ENCODE measurements around the gene TGFBR3. TPM values are rescaled to one million over a fixed set of nuclear protein-coding genes. Genes with fewer than 3 reads are reported as not detected.

Gene TGFBR3
- total RNA-seq, 4 donors from 2014 or later: 116 to 306 (median 171) TPM

GRCh38 chr1:91790392-91790791 is 95.6 kb downstream of the TGFBR3 start:
- Histone ChIP-seq H3K27me3 (no peaks in the 10 kb centered on the region), H3K36me3 (peaks cover 0 to 5% (median 0%) of the 10 kb centered on the region in 3 donors), H3K27ac (peak overlapping the region in 2 of 4 donors; percentile 49 to 70), H3K4me1 (peaks cover 0 to 75% (median 30%) of the 10 kb centered on the region in 4 donors), H3K4me3 (no peak overlapping the region), H3K9me3 (no peaks in the 10 kb centered on the region)
- DNase-seq (ENCODE audit: low spot score in 2 of 2): no peak
- TF ChIP-seq CTCF (IDR thresholded peaks at IDR 0.05): no peak
- no peak for TF ChIP-seq EP300 (IDR thresholded peaks at IDR 0.05)
- TF ChIP-seq POLR2A (IDR thresholded peaks at IDR 0.05): no peak
- WGBS, 2 donors: 75 to 80% methylated on average over 1 of the region's 1 CpG

- no peak for TF ChIP-seq EP300 (IDR thresholded peaks at IDR 0.05)
- TF ChIP-seq POLR2A (IDR thresholded peaks at IDR 0.05): no peak
- TF ChIP-seq CTCF (IDR thresholded peaks at IDR 0.05): no peak
- no peak overlapping the region for H3K4me3 ChIP-seq
- H3K9me3 ChIP-seq: no peaks in the 10 kb centered on the region
- peak overlapping the region in 2 of 4 donors; percentile 13 to 50 for H3K27ac ChIP-seq
- no peaks in the 10 kb centered on the region for H3K27me3 ChIP-seq
- DNase-seq (ENCODE audit: low spot score in 2 of 2): no peak
- peaks cover 0 to 5% (median 0%) of the 10 kb centered on the region in 3 donors for H3K36me3 ChIP-seq
- H3K4me1 ChIP-seq: peaks cover 0 to 75% (median 31%) of the 10 kb centered on the region in 4 donors
- 68 to 77% methylated on average over 12 of the region's 12 CpGs for WGBS, 2 donors
Measured at GRCh38 chr1:91789273-91789997, 96.5 kb downstream of the TGFBR3 start.

GRCh38 chr1:91787919-91788318 is 98.0 kb downstream of the TGFBR3 start:
- peaks cover 0 to 83% (median 34%) of the 10 kb centered on the region in 4 donors for H3K4me1 ChIP-seq
- TF ChIP-seq EP300 (IDR thresholded peaks at IDR 0.05) (no peak), POLR2A (IDR thresholded peaks at IDR 0.05) (no peak), CTCF (IDR thresholded peaks at IDR 0.05) (no peak)
- no peak for DNase-seq (ENCODE audit: low spot score in 2 of 2)

GRCh38 chr1:91784616-91785015 is 101.3 kb downstream of the TGFBR3 start:
- no peak for DNase-seq (ENCODE audit: low spot score in 2 of 2)
- H3K4me1 ChIP-seq: peaks cover 6 to 82% (median 32%) of the 10 kb centered on the region in 4 donors
- H3K4me3 ChIP-seq: no peak overlapping the region
- 89 to 93% methylated on average over 4 of the region's 4 CpGs for WGBS, 2 donors
- no peaks in the 10 kb centered on the region for H3K9me3 ChIP-seq
- peaks cover 0 to 5% (median 0%) of the 10 kb centered on the region in 3 donors for H3K36me3 ChIP-seq
- peak overlapping the region in 1 of 4 donors; percentile 79 for H3K27ac ChIP-seq
- TF ChIP-seq EP300 (IDR thresholded peaks at IDR 0.05) (no peak), POLR2A (IDR thresholded peaks at IDR 0.05) (no peak), CTCF (IDR thresholded peaks at IDR 0.05) (no peak)
- H3K27me3 ChIP-seq: no peaks in the 10 kb centered on the region

More at GRCh38 chr1:91787919-91788318, 98.0 kb downstream of the TGFBR3 start:
- no peaks in the 10 kb centered on the region for H3K27me3 ChIP-seq
- H3K4me3 ChIP-seq: no peak overlapping the region
- H3K9me3 ChIP-seq: no peaks in the 10 kb centered on the region
- peaks cover 0 to 5% (median 0%) of the 10 kb centered on the region in 3 donors for H3K36me3 ChIP-seq
- peak overlapping the region in 2 of 4 donors; percentile 26 to 50 for H3K27ac ChIP-seq
- 71 to 76% methylated on average over 3 of the region's 3 CpGs for WGBS, 2 donors

- WGBS, 2 donors: 74 to 86% methylated on average over 3 of the region's 3 CpGs
- Histone ChIP-seq H3K9me3 (no peaks in the 10 kb centered on the region), H3K36me3 (peaks cover 0 to 5% (median 0%) of the 10 kb centered on the region in 3 donors), H3K27me3 (no peaks in the 10 kb centered on the region), H3K27ac (peak overlapping the region in 2 of 4 donors; percentile 79 to 86), H3K4me1 (peaks cover 6 to 82% (median 33%) of the 10 kb centered on the region in 4 donors), H3K4me3 (no peak overlapping the region)
- TF ChIP-seq CTCF (IDR thresholded peaks at IDR 0.05) (no peak), EP300 (IDR thresholded peaks at IDR 0.05) (no peak), POLR2A (IDR thresholded peaks at IDR 0.05) (no peak)
- DNase-seq (ENCODE audit: low spot score in 2 of 2): no peak
Measured at GRCh38 chr1:91784191-91784590, 101.8 kb downstream of the TGFBR3 start.
